HS-27A (cell line): ENCODE results near the gene LGALS12.
"Not testable (repeated sequence)": the region's sequence is repeated elsewhere in the genome, so short reads cannot be mapped to it uniquely, and the experiment has no call there.

ENCODE experiments used
- DNase-seq: peaks from one replicate; pipeline ENCODE4 v3.0.0-alpha.2; 2012; ENCODE audit warnings: low read depth, missing footprints

Gene LGALS12

DNA sequence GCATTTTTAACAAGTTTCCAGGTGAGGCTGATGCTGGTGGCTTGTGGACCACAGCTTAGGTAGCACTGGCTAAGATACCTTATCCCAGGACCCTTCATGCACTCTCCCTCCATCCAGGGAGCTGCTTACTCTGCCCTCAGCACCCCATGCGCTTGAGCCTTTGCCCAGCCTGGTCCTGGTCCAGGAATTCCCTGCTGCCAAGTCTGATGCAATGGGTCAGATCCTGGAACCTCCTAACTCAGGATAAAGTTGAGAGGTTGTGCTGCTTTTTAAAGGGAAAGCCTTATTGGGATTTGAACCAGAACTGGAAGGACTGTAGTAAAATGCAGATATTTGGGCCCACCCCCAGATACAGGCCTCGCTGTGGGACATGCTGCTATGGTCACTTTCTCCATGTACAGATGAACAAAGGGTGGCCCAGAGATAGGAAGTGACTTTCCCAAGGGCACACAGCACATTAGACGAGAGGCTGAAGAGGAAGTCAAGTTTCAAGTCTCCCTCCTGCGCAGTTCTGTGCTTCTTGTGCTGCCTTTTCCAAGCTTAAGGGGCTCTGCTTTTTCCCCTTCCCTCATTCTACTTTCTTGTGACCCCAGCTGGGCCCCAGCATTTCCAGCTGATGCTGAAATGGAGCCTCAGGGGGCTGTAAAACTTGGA lies 824 bp upstream of the LGALS12 start:
- DNase-seq: no peak

DNA sequence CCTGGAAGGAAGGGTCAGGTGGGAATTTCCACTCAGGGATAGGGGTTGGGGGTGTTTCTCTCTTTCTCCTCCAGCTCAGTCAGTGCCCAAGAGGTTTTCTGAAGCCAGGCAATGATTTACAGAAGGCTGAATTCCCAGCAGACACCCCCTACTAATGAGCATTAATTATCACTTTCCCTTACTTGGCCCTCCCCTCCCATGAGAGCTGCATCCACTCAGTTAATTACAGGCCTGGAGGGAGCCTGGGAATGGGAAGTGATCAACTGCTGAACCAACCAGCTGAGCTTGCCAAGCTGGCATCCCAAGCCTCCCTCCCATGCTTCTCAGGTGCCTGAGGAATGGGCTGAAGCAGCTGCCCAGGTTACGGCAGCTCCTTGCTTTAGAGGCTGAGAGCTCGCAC lies 992 bp downstream of the LGALS12 start:
- DNase-seq: no peak

DNA sequence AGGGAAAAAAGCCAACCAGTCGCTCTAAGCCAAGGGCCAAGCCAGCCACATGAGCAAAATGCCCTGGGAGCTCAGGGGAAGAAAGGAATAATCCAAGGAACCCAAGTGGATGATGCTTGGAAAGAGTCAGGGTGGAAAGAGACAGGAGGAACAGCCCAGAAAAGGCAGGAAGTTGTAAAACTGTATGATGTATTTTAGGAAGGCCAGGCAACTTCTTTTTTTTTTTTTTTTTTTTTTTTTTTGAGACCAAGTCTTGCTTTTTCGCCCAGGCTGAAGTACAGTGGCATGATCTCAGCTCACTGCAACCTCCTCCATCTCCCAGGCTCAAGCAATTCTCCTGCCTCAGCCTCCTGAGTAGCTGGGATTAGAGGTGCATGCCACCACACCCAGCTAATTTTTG lies 1.6 kb downstream of the LGALS12 start:
- no peak for DNase-seq

DNA sequence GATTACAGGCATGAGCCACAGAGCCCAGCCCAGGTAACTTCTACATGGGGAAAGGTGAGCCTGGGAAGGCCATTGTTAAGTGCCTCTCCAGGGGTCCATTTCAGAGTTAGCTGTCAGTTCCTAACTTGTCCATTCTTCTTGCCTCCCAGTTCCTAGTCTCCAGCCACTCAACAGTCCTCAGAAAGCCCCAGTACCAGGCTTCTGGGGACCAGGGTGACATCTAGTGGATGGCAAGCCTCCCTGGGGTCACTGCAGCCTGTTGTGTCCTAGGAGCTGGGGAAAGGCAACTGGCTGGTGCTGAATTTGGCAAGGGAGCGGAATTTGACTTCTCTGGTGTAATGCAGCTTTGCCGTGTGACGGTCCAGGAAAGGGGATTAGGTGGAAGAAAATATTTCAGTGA lies 2.1 kb downstream of the LGALS12 start:
- no peak for DNase-seq

DNA sequence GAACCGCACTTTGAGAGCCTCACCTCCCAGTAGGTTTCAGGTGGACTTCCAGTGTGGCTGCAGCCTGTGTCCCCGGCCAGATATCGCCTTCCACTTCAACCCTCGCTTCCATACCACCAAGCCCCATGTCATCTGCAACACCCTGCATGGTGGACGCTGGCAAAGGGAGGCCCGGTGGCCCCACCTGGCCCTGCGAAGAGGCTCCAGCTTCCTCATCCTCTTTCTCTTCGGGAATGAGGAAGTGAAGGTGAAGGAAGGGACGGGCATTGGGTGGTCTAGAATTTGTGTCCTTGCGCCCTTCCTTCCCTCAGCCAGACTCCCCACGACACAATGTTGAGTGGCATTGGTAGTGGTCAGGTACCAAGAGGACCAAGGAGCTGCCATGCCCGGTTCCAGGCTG lies 2.9 kb downstream of the LGALS12 start:
- DNase-seq: no peak

DNA sequence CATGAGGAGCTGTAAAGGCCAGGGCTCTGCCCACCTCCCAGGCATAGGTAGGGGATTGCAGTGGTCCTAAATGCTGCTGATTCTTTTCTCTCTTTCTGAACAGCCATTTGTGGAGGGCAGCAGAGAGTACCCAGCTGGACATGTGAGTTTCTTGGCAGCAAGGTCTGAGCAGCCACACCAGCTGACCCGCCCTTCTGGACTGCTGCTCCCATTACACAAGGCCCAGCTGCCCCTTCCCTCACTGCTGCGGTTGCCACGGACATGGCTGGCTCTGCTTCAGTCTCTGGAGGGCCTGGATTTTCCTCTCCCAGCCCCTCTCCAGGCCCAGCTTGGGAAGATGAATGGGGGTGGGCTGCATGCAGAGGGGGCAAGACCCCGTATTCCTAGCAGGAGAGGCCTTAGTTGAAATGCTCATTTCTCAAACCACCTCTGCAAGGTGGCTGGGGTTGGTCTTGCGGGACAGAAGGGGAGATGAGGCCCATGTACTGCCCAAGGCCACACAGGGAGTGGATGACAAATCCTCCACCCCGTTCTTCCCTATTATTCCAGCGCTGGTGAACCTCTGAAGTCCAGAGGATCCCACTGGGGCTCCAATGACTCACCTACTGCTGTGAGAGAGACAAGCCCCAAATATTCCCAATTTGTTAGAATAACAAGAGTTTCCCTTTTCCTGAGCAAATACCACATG lies 4.6 kb downstream of the LGALS12 start:
- DNase-seq: peak; percentile 45

DNA sequence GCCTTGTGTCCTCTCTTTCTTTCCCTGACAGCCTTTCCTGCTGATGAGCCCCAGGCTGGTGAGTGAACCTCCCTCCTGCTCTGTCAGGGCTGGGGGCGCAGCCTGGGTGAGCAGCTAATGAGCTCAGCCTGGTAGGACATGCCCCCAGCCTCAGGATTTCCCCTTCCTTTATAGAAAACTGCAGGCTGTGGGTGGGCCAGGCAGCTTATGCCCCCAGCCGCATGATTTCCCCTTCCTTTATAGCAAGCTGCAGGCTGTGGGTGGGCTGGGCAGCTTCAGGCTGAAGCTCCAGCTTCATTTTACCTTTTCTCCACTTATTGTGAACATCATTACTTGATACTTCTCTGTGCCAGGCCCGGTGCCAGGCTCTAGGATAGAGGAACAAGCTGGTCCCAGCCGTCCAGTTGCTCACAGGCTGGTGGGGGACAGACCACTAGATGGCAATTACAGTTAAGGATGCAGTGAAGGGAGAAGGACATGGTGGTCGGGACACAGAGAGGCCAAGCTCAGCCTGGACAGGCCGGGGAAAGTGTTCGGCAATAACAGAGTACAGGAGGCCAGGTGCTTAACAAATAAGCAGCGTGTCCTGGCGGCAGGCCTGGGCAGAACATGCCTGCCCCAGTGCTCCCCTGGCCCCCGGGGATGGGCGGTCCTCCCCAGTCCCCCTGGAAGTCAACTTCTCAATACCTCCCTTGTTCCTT lies 5.3 kb downstream of the LGALS12 start:
- no peak for DNase-seq

DNA sequence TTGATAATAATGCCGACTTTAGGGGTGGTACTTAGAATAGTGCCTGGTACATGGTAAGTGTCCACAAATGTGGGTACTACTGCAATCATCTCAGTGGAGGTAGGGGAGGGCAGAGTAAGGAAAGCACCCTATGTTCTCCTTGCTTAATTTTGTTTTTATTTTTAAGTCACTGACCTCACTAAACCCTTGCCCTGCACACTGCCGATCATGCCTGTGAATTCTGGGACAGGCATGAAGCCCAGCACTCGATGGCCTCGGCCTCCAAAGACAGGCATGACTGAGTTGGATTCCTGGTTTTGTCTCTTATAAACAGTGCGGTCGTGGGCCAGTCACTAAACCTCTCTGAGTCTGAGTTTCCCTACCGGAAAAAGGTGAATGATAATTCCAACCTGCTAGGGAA lies 6.9 kb downstream of the LGALS12 start:
- DNase-seq: no peak

DNA sequence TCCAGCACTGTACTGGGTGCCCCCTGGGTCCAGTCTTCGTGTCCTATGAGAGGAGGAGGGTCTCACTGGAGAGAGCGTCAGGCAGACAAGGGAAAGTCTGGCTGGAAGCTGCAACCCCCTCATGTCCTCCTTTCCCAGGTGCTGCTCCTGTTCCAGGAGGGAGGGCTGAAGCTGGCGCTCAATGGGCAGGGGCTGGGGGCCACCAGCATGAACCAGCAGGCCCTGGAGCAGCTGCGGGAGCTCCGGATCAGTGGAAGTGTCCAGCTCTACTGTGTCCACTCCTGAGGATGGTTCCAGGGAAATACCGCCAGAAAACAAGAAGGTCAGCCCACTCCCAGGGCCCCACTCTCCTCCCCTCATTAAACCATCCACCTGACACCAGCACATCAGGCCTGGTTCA lies 10.2 kb downstream of the LGALS12 start:
- DNase-seq: no peak

DNA sequence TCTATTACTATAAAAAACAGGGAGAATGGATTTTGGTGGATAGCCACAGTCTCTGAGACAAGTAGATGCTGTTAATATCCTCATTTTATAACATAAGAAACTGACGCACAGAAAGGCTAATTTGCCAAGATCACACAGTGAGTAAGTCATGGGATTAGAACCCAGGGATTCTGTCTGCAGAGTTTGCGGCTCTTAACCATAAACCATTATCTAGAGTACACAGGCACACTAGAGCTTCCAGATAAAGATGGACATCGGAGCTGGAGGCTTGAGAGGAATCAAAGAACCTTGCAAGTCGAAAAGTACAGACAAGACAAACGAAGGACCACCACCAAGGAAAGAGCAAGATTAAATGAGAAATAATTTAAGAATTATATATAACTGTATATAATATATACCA lies 11.3 kb downstream of the LGALS12 start:
- DNase-seq: no peak

DNA sequence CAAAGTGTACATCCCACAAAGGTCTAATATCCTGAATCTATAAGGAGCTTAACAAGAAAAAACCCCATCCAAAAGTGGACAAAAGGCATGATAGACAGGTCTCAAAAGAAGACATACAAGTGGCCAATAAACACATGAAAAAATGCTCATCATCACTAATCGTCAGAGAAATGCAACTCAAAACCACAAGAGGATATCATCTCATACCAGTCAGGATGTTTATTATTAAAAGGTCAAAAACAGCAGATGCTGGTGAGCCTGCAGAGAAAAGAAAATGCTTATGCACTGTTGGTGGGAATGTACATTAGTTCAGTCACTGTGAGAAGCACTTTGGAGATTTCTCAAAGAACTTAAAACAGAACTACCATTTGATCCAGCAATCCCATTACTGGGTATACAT lies 12.7 kb downstream of the LGALS12 start:
- DNase-seq: no peak

DNA sequence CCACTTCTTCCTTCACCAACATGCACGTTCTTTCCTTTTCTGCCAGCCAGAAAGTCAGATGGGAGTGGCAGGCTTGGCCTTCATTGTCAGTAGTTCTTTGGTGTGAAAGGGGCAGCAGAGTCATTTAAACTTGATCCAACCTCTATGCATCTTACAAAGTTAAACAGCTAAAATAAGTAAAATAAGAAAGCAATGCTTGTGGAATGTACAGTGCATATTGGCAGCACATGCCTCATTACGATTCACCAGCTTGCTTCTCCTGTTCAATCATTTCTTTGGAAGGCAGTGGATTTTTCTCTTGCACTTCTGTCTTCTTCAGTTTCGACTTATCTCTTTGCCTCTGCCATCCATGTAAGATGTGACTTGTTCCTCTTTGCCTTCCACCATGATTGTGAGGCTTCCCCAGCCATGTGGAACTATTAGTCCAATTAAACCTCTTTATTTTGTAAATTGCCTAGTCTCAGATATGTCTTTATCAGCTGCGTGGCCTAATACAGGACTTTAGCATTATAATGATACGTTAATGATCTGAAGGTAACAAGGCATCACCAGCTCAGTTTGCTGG lies 14.8 kb downstream of the LGALS12 start:
- no peak for DNase-seq

DNA sequence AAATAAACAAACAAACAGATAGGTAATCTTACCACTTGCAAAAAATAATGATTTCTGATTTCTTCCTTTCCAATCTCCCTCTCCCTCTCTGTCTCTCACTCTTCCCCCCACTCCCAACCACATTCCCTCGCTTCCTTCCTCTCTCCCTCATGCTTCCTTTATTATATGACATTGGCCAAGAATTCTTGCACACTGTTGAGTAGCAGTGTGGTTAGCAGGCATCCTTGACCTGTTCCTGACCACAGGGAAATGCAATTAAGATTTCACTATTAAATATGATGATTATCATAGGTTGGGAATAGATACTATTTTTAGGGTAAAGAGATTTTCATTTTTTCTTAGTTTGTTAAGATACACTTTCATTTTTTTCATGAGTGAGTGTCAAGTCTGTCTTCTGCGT lies 16.0 kb downstream of the LGALS12 start:
- DNase-seq: no peak

DNA sequence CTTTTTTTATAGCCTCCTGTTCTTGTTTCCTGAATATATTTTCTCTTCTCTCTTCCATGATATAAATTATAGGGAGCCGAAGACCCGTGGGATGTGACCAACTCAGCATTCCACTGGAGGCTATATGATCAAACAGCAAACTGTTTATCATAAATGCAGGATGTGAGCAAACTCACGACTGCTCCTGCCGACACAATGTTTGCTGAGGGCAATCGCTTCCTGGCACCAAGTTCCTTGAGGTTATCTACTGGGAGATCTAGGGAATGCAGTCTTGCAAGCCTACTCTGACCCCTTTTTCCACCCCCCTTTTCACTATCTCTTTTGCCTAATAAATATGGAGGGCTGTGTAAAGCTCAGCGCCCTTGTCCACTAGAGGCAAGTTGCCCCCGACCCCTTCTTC lies 17.3 kb downstream of the LGALS12 start:
- no peak for DNase-seq

DNA sequence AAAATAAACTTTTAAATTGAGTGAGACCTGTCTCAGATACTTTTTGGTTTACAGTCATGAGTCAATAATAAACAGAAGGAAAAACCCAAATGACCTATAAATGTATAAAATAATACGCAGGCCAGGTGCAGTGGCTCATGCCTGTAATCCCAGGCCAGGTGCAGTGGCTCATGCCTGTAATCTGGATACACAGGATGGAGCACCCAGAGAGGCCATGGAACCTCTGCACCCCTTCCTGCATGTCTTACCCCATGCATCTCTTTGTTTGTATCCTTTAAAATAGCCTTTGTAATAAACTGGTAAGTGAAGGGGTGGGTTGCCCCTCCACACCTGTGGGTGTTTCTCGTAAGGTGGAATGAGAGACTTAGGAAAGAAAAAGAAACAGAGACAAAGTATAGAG lies 21.8 kb downstream of the LGALS12 start:
- DNase-seq: no peak

DNA sequence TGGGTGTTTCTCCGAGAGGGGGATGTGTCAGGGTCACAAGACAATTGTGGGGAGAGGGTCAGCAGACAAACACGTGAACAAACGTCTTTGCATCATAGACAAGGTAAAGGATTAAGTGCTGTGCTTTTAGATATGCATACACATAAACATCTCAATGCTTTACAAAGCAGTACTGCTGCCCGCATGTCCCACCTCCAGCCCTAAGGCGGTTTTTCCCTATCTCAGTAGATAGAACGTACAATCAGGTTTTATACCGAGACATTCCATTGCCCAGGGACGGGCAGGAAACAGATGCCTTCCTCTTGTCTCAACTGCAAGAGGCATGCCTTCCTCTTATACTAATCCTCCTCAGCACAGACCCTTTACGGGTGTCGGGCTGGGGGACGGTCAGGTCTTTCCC lies 22.3 kb downstream of the LGALS12 start:
- DNase-seq: not testable (repeated sequence)

DNA sequence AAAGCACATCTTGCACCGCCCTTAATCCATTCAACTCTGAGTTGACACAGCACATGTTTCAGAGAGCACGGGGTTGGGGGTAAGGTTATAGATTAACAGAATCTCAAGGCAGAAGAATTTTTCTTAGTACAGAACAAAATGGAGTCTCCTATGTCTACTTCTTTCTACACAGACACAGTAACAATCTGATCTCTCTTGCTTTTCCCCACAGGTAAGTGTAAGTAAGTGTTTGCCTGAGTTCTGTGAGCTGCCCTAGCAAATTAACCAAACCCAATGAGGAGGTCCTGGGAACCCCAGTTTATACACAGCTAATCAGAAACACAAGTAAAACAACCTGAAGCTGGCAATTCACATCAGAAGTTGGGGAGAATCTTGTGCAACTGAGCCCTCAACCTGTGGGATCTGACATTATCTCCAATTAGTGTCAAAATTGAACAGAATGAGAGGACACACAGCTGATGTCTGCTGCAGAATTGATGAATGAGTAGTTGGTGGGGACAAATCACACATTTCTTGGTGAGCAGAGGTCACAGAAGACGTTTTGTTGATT lies 22.9 kb downstream of the LGALS12 start:
- DNase-seq: not testable (repeated sequence)

DNA sequence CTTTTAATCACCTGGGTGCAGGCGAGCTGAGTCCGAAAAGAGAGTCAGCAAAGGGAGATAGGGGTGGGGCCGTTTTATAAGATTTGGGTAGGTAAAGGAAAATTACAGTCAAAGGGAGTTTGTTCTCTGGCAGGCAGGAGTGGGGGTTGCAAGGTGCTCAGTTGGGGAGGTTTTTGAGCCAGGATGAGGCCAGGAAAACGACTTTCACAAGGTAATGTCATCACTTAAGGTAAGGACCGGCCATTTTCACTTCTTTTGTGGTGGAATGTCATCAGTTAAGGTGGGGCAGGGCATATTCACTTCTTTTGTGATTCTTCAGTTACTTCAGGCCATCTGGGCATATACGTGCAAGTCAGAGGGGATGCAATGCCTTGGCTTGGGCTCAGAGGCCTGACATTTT lies 23.5 kb downstream of the LGALS12 start:
- DNase-seq: not testable (repeated sequence)

DNA sequence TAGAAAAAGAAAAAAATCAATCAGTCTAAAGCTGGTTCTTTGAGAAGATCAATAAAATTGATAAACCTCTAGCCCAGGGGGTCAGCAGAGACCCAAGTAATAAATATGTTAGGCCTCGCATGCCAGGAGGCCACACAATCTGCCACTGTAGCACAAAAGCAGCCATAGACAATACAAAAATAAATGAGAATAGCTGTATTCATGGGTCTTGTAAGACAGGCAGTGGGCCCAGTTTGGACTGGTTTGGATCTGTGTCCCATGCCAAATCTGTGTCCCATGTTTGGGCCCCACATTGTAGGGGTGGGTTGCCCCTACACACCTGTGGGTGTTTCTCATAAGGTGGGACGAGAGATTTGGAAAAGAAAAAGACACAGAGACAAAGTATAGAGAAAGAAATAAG lies 24.1 kb downstream of the LGALS12 start:
- DNase-seq: no peak

DNA sequence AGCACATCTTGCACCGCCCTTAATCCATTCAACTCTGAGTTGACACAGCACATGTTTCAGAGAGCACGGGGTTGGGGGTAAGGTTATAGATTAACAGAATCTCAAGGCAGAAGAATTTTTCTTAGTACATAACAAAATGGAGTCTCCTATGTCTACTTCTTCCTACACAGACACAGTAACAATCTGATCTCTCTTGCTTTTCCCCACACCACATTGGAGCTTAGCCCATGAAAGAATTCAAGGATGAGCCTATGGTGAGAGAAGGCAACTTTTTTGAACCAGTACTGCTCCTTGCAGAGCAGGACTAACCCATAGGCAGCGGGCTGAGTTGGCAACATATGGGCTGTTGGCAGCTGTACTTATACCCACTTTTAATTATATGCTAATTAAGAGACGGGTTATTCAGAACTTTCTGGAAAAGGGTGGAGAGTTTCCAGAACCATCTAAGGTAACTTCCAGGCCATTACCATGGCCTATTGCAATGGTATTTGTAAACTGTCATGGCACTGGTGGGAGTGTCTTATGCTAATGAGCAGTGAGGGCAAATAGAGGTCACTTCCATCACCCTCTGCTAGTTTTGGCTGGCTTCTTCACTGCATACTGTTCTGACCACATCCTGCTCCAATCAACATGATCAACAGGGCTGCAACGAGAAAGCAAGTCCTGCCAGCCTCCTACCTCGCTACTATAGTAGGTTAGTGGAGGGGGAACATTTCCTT lies 25.3 kb downstream of the LGALS12 start:
- peak; percentile 22 for DNase-seq

DNA sequence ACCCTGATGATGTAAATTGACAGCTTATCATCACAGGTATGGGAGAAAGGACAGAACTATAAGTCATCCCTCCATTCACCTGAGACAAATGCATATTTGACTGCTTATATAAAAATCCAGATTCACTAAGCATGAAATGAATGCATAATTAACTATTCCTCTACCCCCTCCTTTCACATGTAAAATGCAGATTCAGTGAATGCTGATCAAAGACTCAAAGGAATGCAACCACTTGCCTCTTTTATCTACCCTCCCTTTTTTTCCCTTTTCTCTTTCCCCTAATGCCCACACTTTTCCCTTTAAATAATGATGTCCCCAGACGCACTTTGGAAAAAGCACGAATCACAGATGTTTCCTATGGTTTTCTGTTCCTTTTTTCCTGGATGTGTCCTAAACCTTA lies 26.2 kb downstream of the LGALS12 start:
- DNase-seq: no peak

DNA sequence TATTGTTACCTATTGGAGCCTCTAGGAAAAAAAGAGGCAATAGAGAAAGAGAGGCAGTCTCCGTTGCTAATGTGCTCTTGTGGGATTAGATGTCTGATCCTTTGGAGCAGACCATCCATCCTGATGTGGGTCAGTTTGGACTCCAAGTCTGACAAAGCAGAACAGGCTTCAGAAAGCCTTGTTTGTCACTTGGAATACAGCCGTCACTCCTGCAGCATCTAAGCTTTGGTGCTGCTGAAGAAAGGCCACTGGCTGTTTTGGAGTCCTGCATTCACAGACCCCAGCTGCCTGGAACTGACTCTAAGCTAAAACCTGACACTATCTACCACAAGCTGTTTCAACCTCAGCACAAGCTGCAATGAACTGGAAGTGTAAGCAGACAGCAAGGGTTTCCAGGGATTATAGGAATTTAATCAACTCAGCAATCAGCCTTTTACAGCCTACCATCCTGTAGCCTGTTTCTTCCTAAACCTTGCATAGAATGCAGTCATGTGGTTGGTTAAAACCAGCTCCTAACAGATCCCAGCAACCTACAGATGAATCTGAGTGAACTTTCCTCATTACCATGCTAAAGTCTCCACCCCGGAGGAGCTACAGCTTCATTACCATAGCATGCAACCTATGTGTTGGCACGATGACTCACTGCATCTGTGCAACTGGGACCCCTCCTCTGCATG lies 27.1 kb downstream of the LGALS12 start:
- DNase-seq: no peak
